HepG2 (cell line): Measurements from ENCODE around the gene DCAKD. TPM values are rescaled to one million over a fixed set of nuclear protein-coding genes. Genes with fewer than 3 reads are reported as not detected.

Source experiments
- ATF4 ChIP-seq, 2 experiments: fragments of 450-650 bp in 1 of 2; sonication (generic) in 1 of 2; formaldehyde crosslinking; IDR thresholded peaks; 2 replicates each; pipeline versions ENCODE4 v1.5.0 to v1.8.0; 2020 to 2022; ENCODE audit warnings: mild to moderate bottlenecking in 1 of 2, missing genetic modification reagents in 1 of 2
- BORCS8-MEF2B ChIP-seq: sonication (generic); formaldehyde crosslinking; IDR thresholded peaks from 2 replicates; pipeline ENCODE4 v1.8.0; 2022; ENCODE audit warnings: mild to moderate bottlenecking, missing genetic modification reagents
- CREM ChIP-seq, 2 experiments: sonication (generic) in 1 of 2; formaldehyde crosslinking in 1 of 2; IDR thresholded peaks; 2 replicates each; pipeline versions ENCODE4 v1.4.0 to v1.6.1; 2016 to 2020; ENCODE audit warnings: antibody characterized with exemption in 1 of 2, mild to moderate bottlenecking in 1 of 2, missing genetic modification reagents in 1 of 2
- MBNL3 ChIP-seq: fragments of 250-450 bp; sonication (Bioruptor Pico); conservative IDR thresholded peaks from 2 replicates; pipeline ENCODE4 v1.8.0; 2022; ENCODE audit warnings: mild to moderate bottlenecking, inconsistent platforms
- MTF2 ChIP-seq: sonication (generic); formaldehyde crosslinking; IDR thresholded peaks from 2 replicates; pipeline ENCODE4 v1.5.0; 2020; ENCODE audit warnings: missing genetic modification reagents, borderline replicate concordance
- MYPOP ChIP-seq: sonication (generic); formaldehyde crosslinking; IDR thresholded peaks from 2 replicates; pipeline ENCODE4 v1.8.1; 2023; ENCODE audit warnings: mild to moderate bottlenecking, moderate library complexity, missing genetic modification reagents
- POLR2G ChIP-seq: fragments of 200-400 bp; formaldehyde crosslinking; IDR thresholded peaks from 2 replicates; pipeline ENCODE4 v1.6.1; 2018; ENCODE audit warnings: mild to moderate bottlenecking, low read depth, low read length, moderate library complexity
- PRMT3 ChIP-seq: sonication (generic); formaldehyde crosslinking; IDR thresholded peaks from 2 replicates; pipeline ENCODE4 v1.8.1; 2022; ENCODE audit warnings: low read depth, mild to moderate bottlenecking, moderate library complexity, missing genetic modification reagents, borderline replicate concordance
- PTBP1 ChIP-seq: fragments of 200-400 bp; formaldehyde crosslinking; IDR thresholded peaks from 2 replicates; pipeline ENCODE4 v1.6.1; 2018; ENCODE audit warnings: low read length, low read depth; ENCODE audit not compliant: poor library complexity, severe bottlenecking
- REL ChIP-seq: sonication (generic); formaldehyde crosslinking; conservative IDR thresholded peaks from 2 replicates; pipeline ENCODE4 v1.8.0; 2022; ENCODE audit warnings: mild to moderate bottlenecking, missing genetic modification reagents, moderate library complexity
- SP2 ChIP-seq: sonication (generic); formaldehyde crosslinking; IDR thresholded peaks from 2 replicates; pipeline ENCODE4 v1.5.1; 2020; ENCODE audit warnings: mild to moderate bottlenecking, missing genetic modification reagents
- YEATS2 ChIP-seq: sonication (generic); formaldehyde crosslinking; IDR thresholded peaks from 2 replicates; pipeline ENCODE4 v1.4.0; 2020; ENCODE audit warnings: missing genetic modification reagents, borderline replicate concordance
- ZNF234 ChIP-seq: sonication (generic); formaldehyde crosslinking; conservative IDR thresholded peaks from 2 replicates; pipeline ENCODE4 v1.5.1; 2020; ENCODE audit warnings: mild to moderate bottlenecking, missing genetic modification reagents
- ZNF326 ChIP-seq: sonication (generic); formaldehyde crosslinking; IDR thresholded peaks from 2 replicates; pipeline ENCODE4 v1.4.0; 2020; ENCODE audit warnings: missing genetic modification reagents, borderline replicate concordance
- ZNF343 ChIP-seq: sonication (generic); formaldehyde crosslinking; IDR thresholded peaks from 2 replicates; pipeline ENCODE4 v1.4.0; 2020; ENCODE audit warnings: mild to moderate bottlenecking, missing genetic modification reagents
- ZNF512B ChIP-seq: sonication (generic); formaldehyde crosslinking; IDR thresholded peaks from 2 replicates; pipeline ENCODE4 v1.5.1; 2020; ENCODE audit warnings: missing genetic modification reagents, mild to moderate bottlenecking, borderline replicate concordance
- ZNF589 ChIP-seq: sonication (generic); formaldehyde crosslinking; conservative IDR thresholded peaks from 2 replicates; pipeline ENCODE4 v1.8.0; 2022; ENCODE audit warnings: mild to moderate bottlenecking, moderate library complexity, missing genetic modification reagents
- ZNF605 ChIP-seq: sonication (generic); formaldehyde crosslinking; IDR thresholded peaks from 2 replicates; pipeline ENCODE4 v1.8.0; 2022; ENCODE audit warnings: mild to moderate bottlenecking, missing genetic modification reagents
- ZNF746 ChIP-seq: sonication (generic); formaldehyde crosslinking; IDR thresholded peaks from 2 replicates; pipeline ENCODE4 v1.8.0; 2022; ENCODE audit warnings: mild to moderate bottlenecking, missing genetic modification reagents
- ZNF747 ChIP-seq: sonication (generic); formaldehyde crosslinking; IDR thresholded peaks from 2 replicates; pipeline ENCODE4 v1.8.1; 2023; ENCODE audit warnings: missing genetic modification reagents, mild to moderate bottlenecking, borderline replicate concordance
- ZNF775 ChIP-seq: sonication (generic); formaldehyde crosslinking; IDR thresholded peaks from 2 replicates; pipeline ENCODE4 v1.4.0; 2020; ENCODE audit warnings: missing genetic modification reagents, mild to moderate bottlenecking, moderate library complexity, borderline replicate concordance
- ZNF788 ChIP-seq: sonication (generic); formaldehyde crosslinking; IDR thresholded peaks from 2 replicates; pipeline ENCODE4 v1.5.0; 2020; ENCODE audit warnings: mild to moderate bottlenecking, missing genetic modification reagents, borderline replicate concordance
- polyA plus RNA-seq, 8 experiments: library from polyadenylated mRNA; depleted of rRNA in 3 of 8; stranded (reverse) in 7 of 8; unstranded in 1 of 8; fragments of >200 nt; fragmentation: Illumina TruSeq in 4 of 8; extraction: Trizol in 4 of 8; gene quantifications; 2 replicates each; pipeline versions ENCODE4 v1.2.1 to v1.2.3, GENCODE V29; 2011 to 2016; ENCODE audit warnings: low read depth in 4 of 8, missing spikeins in 1 of 8, mixed read lengths in 1 of 8; ENCODE audit not compliant: insufficient read depth in 1 of 8
- total RNA-seq, 5 experiments: library from RNA; depleted of rRNA; stranded (reverse); fragments of >200 nt; fragmentation: Illumina TruSeq; extraction: Trizol; gene quantifications; 2 replicates each; pipeline ENCODE4 v1.2.3, GENCODE V29; 2016; ENCODE audit warnings: low read depth in 1 of 5
- TF ChIP-seq, protein P1 (sequence below): sonication (generic); formaldehyde crosslinking; IDR thresholded peaks from 2 replicates; pipeline ENCODE4 v1.8.1; 2022; ENCODE audit warnings: mild to moderate bottlenecking, missing genetic modification reagents

Gene DCAKD
- total and polyA plus RNA-seq, 2 of the 13 experiments (the other 11 are each of a cell fraction or from before 2014, with no cell fraction given) = 25.9 to 29.2 TPM

DNA sequence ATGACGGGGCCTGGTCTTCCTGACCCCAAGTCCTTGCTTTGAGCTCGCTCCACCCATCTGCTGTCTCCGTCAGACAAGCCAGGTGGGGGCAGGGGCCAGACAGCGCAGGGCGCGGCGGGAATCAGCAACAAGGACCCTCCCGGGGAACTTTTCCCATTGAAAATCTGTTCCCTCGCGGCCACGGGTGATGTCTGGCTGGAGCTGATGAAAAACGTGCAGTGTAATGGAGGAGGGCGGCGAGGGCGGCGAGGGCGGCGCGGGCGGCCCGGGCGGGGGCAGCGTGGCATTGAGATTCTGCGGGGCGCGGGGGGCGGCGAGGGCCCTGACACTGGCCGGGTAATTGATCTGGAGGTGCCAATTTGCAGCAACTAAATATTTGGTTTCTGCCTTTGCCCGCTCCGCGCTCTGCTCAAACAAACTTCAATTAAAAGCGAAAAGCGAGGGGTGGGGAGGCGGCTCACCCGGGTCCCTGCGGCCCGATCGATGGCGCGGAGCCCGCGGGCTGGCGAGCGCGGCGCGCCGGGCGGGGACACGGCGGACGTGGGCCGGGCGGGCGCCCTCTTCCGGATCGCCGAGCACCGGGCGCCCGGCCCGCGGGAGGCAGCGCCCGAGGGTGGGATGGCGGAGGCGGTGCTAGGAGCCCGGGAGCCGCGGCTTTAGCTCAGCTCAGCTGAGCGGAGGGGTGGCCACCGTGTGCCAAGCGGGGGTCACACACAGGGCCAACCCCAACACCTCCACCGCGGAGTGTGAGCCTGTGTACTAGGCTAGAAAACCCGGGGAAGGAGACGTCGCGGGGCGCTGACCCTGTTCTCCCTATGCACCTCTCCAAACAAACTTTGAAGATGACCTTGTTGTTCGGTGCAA lies 32.4 kb downstream of the DCAKD start (continued):
- TF ChIP-seq, protein P1, sequence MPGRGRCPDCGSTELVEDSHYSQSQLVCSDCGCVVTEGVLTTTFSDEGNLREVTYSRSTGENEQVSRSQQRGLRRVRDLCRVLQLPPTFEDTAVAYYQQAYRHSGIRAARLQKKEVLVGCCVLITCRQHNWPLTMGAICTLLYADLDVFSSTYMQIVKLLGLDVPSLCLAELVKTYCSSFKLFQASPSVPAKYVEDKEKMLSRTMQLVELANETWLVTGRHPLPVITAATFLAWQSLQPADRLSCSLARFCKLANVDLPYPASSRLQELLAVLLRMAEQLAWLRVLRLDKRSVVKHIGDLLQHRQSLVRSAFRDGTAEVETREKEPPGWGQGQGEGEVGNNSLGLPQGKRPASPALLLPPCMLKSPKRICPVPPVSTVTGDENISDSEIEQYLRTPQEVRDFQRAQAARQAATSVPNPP (CRISPR knock-in tag) = no peak
- no peak for TF ChIP-seq ZNF788 (CRISPR knock-in tag)
- peak; percentile 93; the same call in 1 of the 2 replicates for TF ChIP-seq MTF2
- no peak for TF ChIP-seq ZNF512B
- no peak; the same call in 1 of the 2 replicates for TF ChIP-seq ZNF746
- no peak for TF ChIP-seq ZNF747
- TF ChIP-seq ATF4 (CRISPR knock-in tag; IDR thresholded peaks at IDR 0.05) = no peak
- TF ChIP-seq ZNF343 (CRISPR knock-in tag) = no peak
- TF ChIP-seq BORCS8-MEF2B = 0 out of 2 replicates have a peak, but pooled peaks have one; percentile 28
- 0 out of 2 replicates have a peak, but pooled peaks have one; percentile 35 for TF ChIP-seq MYPOP (CRISPR knock-in tag)
- no peak for TF ChIP-seq CREM (IDR thresholded peaks at IDR 0.05)
- TF ChIP-seq CREM (CRISPR knock-in tag; IDR thresholded peaks at IDR 0.05) = no peak
- TF ChIP-seq ZNF775 (CRISPR knock-in tag) = no peak
- no peak for TF ChIP-seq ZNF605 (CRISPR knock-in tag)
- TF ChIP-seq PRMT3 (CRISPR knock-in tag) = no peak
- no peak for TF ChIP-seq REL (CRISPR knock-in tag)
- TF ChIP-seq POLR2G = no peak
- TF ChIP-seq ZNF234 = no peak
- TF ChIP-seq SP2 (CRISPR knock-in tag) = no peak
- no peak for TF ChIP-seq PTBP1
- TF ChIP-seq ZNF589 (CRISPR knock-in tag) = no peak
- TF ChIP-seq ZNF326 = no peak
- no peak for TF ChIP-seq MBNL3 (CRISPR knock-in tag)
- no peak for TF ChIP-seq YEATS2 (CRISPR knock-in tag)
